Measurements from ENCODE around the gene C16orf82. TPM values are rescaled to one million over a fixed set of nuclear protein-coding genes. Genes with fewer than 3 reads are reported as not detected.

The C16orf82 gene
- total RNA-seq, 1 experiment from 2014 or later = not detected

DNA sequence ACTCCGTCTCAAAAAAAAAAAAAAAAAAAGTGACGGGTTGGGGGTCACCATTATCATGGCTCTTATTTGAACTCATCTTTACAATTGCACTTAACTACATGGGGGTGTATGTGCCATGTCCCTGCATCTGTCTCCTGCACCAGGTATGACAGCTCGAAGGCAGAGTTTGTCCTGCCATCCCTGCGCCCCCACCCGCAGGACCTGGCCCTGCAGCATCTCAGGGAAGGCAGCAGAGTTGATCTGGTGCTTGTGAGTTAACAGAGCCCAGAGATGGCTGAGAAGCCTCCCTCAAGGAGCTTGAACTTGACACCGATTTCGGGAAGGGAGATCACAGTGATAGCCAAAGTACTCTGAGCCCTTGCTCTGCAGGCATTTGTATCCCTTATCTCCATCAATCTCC lies 44.8 kb downstream of the C16orf82 start:
- Histone ChIP-seq H3K27ac (ENCODE audit: insufficient read length, low read depth, low read length) (no peak overlapping the region), H2BK15ac (ENCODE audit: low read depth, low read length) (no peak overlapping the region), H4K8ac (replicated peaks; ENCODE audit: insufficient read length, low read depth, low read length) (no peak overlapping the region), H3K18ac (ENCODE audit: insufficient read length, low read depth, low read length) (no peak overlapping the region), H3K14ac (ENCODE audit: insufficient read depth, low read length) (no peak overlapping the region), H3K4me1 (ENCODE audit: insufficient read depth, low read length) (no peaks in the 10 kb centered on the region), H4K20me1 (ENCODE audit: control insufficient read depth, insufficient read depth, insufficient read length) (no peaks in the 10 kb centered on the region), H3K56ac (ENCODE audit: insufficient read length, low read depth, low read length) (no peak overlapping the region), H2BK12ac (ENCODE audit: insufficient read length, low read depth, low read length) (no peak overlapping the region), H3K4me2 (ENCODE audit: insufficient read depth, insufficient read length, low read length) (no peak overlapping the region), H4K5ac (ENCODE audit: insufficient read length, low read depth, low read length) (no peak overlapping the region), H3K23me2 (ENCODE audit: insufficient read length, low read depth, low read length, poor library complexity, severe bottlenecking) (no peaks in the 10 kb centered on the region), H2BK20ac (ENCODE audit: low read depth, low read length, poor library complexity, severe bottlenecking) (no peak overlapping the region), H3K9ac (ENCODE audit: extremely low read depth, insufficient read length, low read length) (no peak overlapping the region), H2BK5ac (ENCODE audit: insufficient read length, low read length) (no peak overlapping the region), H2AK5ac (ENCODE audit: insufficient read length, low read length) (no peak overlapping the region), H3K27me3 (ENCODE audit: insufficient read depth, low read length) (no peaks in the 10 kb centered on the region), H3K79me2 (ENCODE audit: insufficient read depth, low read length) (no peaks in the 10 kb centered on the region), H3K23ac (ENCODE audit: insufficient read length, low read depth, low read length) (no peak overlapping the region), H2BK120ac (ENCODE audit: low read depth, low read length, poor library complexity, severe bottlenecking) (no peak overlapping the region), H3K9me3 (ENCODE audit: control insufficient read depth, low read depth, low read length) (no peaks in the 10 kb centered on the region), H2AFZ (ENCODE audit: low read length) (no peak overlapping the region), H3K4ac (ENCODE audit: low read depth, low read length) (no peak overlapping the region), H4K91ac (ENCODE audit: insufficient read length, low read depth, low read length) (no peak overlapping the region), H3T11ph (ENCODE audit: low read length) (no peak overlapping the region), H3K79me1 (ENCODE audit: insufficient read depth, low read depth, low read length, poor library complexity, severe bottlenecking) (no peaks in the 10 kb centered on the region)
- H3K4me3 Mint-ChIP-seq = peak overlapping the region in 1 of 2 experiments; percentile 23; a peak in 1 of 5 replicates
- H3K27me3 Mint-ChIP-seq (ENCODE audit: low read depth) = peaks cover 15% of the 10 kb centered on the region
- no peak overlapping the region for H3K27ac Mint-ChIP-seq
- peaks cover 3 to 23% of the 10 kb centered on the region in 2 experiments; a peak in 3 of 4 replicates for H3K4me1 Mint-ChIP-seq
- no peak for DNase-seq
- no CpG with 5 or more reads among the region's 7 CpGs for WGBS (ENCODE audit: extremely low coverage, insufficient read length, low lambda C conversion rate)
- TF ChIP-seq, protein P1, sequence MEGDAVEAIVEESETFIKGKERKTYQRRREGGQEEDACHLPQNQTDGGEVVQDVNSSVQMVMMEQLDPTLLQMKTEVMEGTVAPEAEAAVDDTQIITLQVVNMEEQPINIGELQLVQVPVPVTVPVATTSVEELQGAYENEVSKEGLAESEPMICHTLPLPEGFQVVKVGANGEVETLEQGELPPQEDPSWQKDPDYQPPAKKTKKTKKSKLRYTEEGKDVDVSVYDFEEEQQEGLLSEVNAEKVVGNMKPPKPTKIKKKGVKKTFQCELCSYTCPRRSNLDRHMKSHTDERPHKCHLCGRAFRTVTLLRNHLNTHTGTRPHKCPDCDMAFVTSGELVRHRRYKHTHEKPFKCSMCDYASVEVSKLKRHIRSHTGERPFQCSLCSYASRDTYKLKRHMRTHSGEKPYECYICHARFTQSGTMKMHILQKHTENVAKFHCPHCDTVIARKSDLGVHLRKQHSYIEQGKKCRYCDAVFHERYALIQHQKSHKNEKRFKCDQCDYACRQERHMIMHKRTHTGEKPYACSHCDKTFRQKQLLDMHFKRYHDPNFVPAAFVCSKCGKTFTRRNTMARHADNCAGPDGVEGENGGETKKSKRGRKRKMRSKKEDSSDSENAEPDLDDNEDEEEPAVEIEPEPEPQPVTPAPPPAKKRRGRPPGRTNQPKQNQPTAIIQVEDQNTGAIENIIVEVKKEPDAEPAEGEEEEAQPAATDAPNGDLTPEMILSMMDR (conservative IDR thresholded peaks at IDR 0.05) = no peak
- H3K36me3 Mint-ChIP-seq (ENCODE audit: insufficient read depth in 1 of 3, low read depth in 3 of 3) = no peaks in the 10 kb centered on the region; a peak in 1 of 7 replicates
- H3K9me3 Mint-ChIP-seq = peaks cover 3 to 5% of the 10 kb centered on the region in 2 experiments; a peak in 3 of 5 replicates
